H1 (cell line): ENCODE results near the gene COBLL1.
"Not testable (repeated sequence)": the region's sequence is repeated elsewhere in the genome, so short reads cannot be mapped to it uniquely, and the experiment has no call there.

Source experiments
- CHD1 ChIP-seq: IDR thresholded peaks from 2 replicates; pipeline ENCODE4 v1.6.1; 2012; ENCODE audit warnings: low read depth, low read length, improper control_type of control experiment
- CHD2 ChIP-seq: IDR thresholded peaks from 2 replicates; pipeline ENCODE4 v1.6.1; 2012; ENCODE audit warnings: low read length, improper control_type of control experiment
- JUN ChIP-seq: IDR thresholded peaks from 2 replicates; pipeline ENCODE4 v1.6.1; 2011; ENCODE audit warnings: low read depth, mild to moderate bottlenecking, improper control_type of control experiment, low read length
- JUND ChIP-seq: IDR thresholded peaks from 2 replicates; pipeline ENCODE4 v1.6.1; 2011; ENCODE audit warnings: mild to moderate bottlenecking, improper control_type of control experiment, low read length
- NRF1 ChIP-seq: IDR thresholded peaks from 2 replicates; pipeline ENCODE4 v1.6.1; 2011; ENCODE audit warnings: mild to moderate bottlenecking, low read depth, low read length, improper control_type of control experiment
- POLR2A ChIP-seq, 2 experiments: IDR thresholded peaks; 1 replicate in 1 of 2; 2 replicates in 1 of 2; pipeline ENCODE4 v1.6.1; 2011; ENCODE audit warnings: low read depth in 2 of 2, low read length in 2 of 2, mild to moderate bottlenecking in 2 of 2; ENCODE audit errors: control extremely low read depth in 1 of 2
- POLR2AphosphoS5 ChIP-seq: IDR thresholded peaks from 2 replicates; pipeline ENCODE4 v1.6.1; 2011; ENCODE audit warnings: low read depth, low read length
- RFX5 ChIP-seq: IDR thresholded peaks from 2 replicates; pipeline ENCODE4 v1.6.1; 2011; ENCODE audit warnings: low read depth, low read length, improper control_type of control experiment, borderline replicate concordance
- SP1 ChIP-seq: IDR thresholded peaks from 2 replicates; pipeline ENCODE4 v1.6.1; 2011; ENCODE audit warnings: low read depth, low read length
- SUZ12 ChIP-seq: fragments of 200-600 bp; sonication (generic); IDR thresholded peaks from 2 replicates; pipeline ENCODE4 v1.6.1; 2012; ENCODE audit warnings: mild to moderate bottlenecking, inconsistent platforms, low read length, moderate library complexity, mixed read lengths
- TCF12 ChIP-seq: IDR thresholded peaks from 2 replicates; pipeline ENCODE4 v1.6.1; 2011; ENCODE audit warnings: low read depth, mild to moderate bottlenecking, low read length
- YY1 ChIP-seq: IDR thresholded peaks from 2 replicates; pipeline ENCODE4 v1.6.1; 2011; ENCODE audit warnings: low read depth, mild to moderate bottlenecking, low read length
- TF ChIP-seq, protein P1 (sequence below), 3 experiments: IDR thresholded peaks; 1 replicate in 2 of 3; 2 replicates in 1 of 3; pipeline versions ENCODE4 v1.5.1 to v1.6.1; 2011; ENCODE audit warnings: low read length in 3 of 3, mild to moderate bottlenecking in 3 of 3, inconsistent platforms in 2 of 3, low read depth in 1 of 3, moderate library complexity in 1 of 3; ENCODE audit not compliant: insufficient read depth in 1 of 3; ENCODE audit errors: control extremely low read depth in 1 of 3

DNA sequence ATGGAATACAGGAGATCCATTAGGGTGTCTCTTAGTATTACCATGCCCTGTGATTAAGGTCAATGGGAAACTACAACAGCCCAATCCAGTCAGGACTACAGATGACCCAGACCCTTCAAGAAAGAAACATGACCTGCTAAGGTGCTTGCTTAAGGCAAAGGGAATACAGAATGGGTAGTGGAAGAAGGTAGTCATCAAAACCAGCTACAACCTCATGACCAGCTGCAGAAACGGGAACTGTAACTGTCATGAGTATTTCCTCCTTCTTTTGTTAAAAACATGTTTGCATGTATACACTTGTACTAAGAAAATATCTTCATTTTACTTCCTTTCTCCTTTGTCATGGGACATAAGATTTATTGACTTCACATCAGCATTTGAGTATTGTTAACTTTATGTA, 24.8 kb upstream of the COBLL1 start:
- not testable (repeated sequence) for TF ChIP-seq JUND; YY1; CHD2; JUN; SUZ12; POLR2AphosphoS5; POLR2A (IDR thresholded peaks at IDR 0.05; ENCODE audit: control extremely low read depth in 1 of 2, low read depth in 2 of 2, low read length in 2 of 2); NRF1; SP1; RFX5; TCF12; CHD1
- TF ChIP-seq, protein P1, sequence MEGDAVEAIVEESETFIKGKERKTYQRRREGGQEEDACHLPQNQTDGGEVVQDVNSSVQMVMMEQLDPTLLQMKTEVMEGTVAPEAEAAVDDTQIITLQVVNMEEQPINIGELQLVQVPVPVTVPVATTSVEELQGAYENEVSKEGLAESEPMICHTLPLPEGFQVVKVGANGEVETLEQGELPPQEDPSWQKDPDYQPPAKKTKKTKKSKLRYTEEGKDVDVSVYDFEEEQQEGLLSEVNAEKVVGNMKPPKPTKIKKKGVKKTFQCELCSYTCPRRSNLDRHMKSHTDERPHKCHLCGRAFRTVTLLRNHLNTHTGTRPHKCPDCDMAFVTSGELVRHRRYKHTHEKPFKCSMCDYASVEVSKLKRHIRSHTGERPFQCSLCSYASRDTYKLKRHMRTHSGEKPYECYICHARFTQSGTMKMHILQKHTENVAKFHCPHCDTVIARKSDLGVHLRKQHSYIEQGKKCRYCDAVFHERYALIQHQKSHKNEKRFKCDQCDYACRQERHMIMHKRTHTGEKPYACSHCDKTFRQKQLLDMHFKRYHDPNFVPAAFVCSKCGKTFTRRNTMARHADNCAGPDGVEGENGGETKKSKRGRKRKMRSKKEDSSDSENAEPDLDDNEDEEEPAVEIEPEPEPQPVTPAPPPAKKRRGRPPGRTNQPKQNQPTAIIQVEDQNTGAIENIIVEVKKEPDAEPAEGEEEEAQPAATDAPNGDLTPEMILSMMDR (IDR thresholded peaks at IDR 0.05; ENCODE audit: control extremely low read depth in 1 of 3, insufficient read depth in 1 of 3, low read depth in 1 of 3, low read length in 3 of 3) = not testable (repeated sequence)
